NCI-H187 (cell line): Measurements from ENCODE around the gene CTRL.
"Not testable (repeated sequence)": the region's sequence is repeated elsewhere in the genome, so short reads cannot be mapped to it uniquely, and the experiment has no call there.

ENCODE experiments used
- DNase-seq, 2 experiments: peaks; one replicate each; lab custom pipeline; 2025; lab: John Stamatoyannopoulos, UW

The CTRL gene

DNA sequence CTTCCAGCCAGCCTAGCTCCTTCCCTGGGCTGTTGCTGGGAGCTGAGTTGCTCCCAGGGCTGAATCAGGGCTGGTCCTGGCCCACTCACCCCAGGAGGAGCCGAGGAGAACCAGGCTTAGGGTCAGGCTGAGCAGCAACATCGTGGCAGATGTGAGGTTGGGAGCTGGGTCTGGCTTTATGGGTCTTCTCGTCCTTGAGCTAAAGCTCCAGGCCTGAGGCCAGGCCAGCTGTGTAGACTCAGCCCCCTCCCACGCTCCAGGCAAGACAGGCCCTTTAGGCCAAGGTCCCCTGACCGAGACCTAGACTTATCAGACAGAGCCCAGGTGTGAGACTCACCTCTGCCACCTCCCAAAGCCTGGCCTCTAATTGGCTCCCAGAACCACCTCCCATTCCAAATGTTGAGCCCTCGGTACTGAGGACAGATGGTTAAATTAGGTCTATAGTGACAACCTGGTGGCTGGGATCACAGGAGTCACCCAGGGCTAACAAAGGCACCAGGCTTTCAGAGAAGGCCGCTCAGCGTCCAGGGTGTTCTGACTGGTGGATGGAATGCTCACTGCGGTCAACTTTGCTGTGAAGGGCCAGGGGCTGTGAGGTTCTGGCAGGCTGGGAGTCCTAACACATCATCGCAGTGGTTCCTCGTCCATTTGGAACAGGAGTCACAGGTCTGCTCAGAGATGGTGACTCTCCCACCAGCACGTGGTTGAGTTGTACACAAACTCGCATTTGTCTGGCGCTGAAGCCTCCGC is at the start of gene CTRL:
CTRL (minus strand) TSS at position 151 of the 750 bp plus-strand sequence; CDS start at position 141, 10 bp downstream.
- no peak for DNase-seq

DNA sequence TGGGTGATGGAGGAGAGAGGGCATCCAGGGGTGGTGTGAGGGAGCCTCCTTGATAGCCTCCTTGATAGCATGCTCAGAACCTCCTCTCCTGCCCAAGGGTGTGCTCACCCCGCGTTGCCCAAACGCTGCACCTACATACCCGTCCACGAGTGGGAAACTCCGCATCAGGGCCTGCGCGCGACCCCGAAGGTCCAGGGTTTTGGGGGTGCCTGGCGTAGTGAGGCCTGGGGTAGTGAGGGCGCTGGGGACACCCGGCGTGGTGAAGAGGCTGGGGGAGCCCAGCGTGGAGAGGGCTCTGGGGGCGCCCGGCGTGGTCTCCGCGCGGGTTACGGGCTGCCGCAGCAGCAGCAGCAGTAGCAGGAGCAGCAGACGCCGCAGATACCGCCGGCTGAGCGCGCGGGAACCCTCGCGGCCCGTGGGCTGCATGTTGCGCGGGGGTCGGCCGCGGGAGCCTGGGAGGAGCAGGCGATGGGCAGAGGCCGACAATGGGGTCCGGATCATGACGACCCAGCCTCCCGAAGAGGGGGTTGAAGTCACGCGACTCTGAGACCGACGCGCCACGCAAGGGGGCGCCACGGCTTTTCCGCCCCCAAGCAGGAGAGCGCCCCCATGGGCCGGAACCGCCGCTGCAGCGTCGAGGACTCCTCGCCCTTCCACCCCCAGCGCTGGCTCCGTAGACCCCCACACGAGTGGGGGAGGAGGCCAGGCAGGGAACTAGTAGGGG is 48.5 kb upstream of the CTRL start, which contains the start of gene DPEP3:
DPEP3 (minus strand) TSS at position 545 of the 724 bp plus-strand sequence; CDS start at position 426, 119 bp downstream.
- no peak for DNase-seq

DNA sequence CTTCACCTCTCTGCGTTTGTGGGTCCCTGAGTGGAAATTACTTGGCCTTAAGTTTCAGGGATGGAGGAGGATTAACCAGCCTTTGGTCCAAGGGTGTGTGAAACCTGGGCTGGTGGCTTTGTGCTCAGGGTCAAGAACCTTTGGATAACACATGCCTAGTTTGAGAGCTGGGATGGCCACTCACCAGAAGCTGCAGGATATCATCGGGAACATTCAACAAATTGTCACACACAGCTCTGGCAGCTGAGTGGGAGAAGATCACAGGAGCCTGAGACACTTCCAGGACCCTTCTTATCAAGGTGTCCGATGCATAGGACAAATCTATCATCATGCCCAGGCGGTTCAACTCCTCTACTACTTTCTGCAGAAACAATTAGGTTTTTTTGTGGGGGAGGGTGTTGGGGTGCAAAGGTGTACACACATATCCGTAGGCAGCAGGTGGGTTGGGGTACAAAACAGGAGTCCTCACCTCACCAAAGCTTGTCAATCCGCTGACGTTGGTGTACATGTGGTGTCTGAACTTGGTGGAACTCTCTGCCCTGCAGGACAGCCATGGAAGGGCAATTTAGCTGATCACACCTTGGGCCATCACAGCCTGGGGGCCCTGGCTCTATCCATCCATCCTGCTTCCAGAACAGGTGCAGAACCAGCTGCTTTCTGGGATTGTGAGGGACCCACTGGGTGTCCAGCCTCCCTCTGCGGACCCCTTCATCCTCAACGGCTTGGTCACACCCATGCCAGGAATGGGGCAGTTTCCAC is 46.0 kb upstream of the CTRL start:
- no peak for DNase-seq

DNA sequence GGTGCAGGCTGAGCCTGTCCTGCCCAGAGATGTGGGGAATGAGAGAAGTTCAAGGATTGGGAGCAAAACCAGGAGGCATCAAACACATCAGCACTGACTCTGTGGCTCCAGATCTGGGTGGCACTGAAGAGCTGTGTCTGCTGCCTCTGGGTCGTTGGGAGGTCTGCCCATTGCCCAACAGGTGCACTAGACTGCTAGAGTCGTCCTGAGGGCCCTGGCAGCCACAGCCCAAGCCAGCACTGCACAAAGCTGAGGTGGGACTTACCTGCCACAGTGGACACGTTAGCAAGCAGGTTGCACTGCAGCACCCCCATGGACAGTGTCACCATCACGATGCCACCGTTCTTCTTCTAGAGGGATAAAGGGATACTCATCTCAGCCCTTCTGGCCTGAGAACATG is 45.3 kb upstream of the CTRL start:
- DNase-seq, result no peak

DNA sequence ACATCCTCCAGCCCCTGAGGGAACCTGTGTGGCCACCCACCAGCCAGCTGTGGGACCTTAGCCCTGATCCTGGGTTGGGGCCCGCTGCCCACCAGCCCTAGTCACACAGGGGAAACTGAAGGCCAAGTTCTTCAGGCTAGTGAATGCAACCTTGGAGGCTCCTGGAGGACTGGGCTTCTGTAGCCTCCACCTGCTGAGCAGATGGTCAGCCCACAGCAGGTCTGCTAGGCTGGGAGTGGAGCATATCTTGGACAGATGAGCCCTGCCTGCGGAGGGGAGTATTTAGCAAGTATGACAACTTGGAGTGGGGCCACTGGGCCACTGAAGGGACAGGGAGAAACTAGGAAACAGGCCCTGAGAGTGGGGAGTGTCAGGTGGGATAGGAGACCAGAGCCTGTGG is 44.5 kb upstream of the CTRL start:
- no peak for DNase-seq

DNA sequence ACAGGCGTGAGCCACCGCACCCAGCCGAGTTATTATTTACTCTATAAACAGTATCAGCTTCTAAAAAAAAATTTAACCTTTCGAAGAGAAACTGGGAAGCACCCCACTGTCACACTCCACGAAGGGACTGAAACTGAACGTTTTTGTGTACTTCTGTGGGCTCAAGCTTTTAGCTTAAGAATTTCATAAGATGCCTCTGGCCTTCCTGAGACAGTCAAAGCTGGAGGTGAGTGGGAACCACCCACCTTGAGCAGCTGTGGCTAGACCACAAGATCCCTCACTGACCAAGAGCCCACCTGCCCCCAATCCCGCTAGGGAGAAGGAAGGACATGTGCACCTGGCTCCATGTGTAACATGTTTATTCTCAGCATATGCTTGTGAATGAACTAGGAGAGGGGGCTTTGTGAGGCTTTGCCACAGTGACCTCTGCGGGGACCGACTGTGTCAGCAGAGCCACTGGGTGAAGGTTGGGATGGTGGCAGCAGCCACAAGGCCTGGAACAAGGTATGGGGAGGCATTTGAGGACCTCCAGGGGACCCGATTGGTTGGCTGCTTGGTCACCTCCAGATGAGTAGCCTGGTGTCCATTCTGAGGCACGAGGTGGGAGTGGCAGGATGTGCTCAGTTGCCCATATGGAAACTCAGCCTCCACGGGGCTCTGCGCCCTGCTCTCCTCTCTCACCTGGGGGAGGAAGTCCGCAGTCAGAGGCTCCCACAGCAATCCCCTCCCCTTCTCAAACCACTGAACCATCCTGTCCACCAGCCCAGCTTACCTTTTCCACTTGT is 43.9 kb upstream of the CTRL start:
- no peak for DNase-seq

DNA sequence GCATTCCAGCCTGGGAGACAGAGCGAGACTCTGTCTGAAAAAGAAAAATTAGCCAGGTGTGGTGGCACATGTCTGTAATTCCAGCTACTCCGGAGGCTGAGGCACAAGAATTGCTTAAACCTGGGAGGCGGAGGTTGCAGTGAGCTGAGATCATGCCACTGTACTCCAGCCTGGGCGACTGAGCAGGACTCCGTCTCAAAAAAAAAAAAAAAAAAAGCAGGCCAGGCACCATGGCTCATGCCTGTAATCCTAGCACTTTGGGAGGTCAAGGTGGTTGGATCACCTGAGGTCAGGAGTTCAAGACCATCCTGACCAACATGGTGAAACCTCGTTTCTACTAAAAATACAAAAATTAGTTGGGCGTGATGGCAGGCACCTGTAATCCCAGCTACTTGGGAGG is 40.6 kb upstream of the CTRL start:
- not testable (repeated sequence) for DNase-seq

DNA sequence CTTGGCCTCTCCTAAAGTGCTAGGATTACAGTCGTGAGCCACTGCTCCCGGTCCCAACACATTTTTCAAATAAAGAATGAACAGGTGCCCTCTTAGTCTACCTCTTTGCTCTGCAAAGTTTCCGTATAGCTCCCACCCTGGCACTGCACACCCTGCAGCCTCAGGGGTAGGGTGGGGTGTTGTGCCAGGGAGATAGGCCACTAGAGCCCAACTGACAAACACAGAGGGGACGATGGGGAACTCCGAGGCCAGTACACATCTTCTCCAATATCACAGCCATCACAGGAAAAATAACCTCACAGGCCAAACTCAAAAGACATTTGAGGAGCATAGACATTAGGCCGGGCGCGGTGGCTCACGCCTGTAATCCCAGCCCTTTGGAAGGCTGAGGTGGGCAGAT is 39.4 kb upstream of the CTRL start:
- no peak for DNase-seq

DNA sequence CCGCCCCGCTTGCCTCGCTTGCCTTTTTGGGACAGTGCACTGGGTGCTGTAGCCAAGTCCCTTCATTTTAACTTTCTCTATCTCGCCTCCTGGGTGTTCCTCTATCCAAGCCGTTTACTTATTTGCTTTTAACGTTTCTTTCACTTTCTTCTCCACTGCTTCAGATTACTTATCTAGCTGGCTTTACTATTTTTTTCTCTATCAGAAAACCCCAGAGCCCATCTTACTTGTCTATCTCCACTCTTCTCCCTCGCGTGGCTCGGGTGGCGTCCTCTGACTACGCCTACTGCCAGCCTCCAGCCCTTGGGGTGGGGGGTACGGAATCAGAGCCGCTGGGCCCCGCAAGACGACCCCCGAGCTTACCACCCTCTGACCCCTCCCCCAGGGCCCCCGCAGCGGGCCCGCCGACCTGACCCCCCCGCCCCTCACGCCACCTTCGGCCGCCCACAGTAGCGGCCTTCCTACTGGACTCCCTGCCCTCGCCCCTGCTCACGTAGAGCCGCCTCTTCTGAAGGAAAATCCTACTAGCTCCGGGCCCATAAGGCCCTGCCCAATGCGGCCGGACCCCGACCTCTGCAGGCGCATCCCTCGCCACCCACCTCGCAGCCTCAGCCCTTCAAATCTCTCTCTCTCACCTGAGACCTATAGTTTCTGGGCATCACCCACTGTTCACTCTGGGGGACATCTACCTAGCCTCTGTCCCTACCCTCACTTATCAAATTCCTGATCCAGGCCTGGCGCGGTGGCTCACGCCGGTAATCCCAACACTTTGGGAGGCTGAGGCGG is 37.8 kb upstream of the CTRL start:
- no peak for DNase-seq

DNA sequence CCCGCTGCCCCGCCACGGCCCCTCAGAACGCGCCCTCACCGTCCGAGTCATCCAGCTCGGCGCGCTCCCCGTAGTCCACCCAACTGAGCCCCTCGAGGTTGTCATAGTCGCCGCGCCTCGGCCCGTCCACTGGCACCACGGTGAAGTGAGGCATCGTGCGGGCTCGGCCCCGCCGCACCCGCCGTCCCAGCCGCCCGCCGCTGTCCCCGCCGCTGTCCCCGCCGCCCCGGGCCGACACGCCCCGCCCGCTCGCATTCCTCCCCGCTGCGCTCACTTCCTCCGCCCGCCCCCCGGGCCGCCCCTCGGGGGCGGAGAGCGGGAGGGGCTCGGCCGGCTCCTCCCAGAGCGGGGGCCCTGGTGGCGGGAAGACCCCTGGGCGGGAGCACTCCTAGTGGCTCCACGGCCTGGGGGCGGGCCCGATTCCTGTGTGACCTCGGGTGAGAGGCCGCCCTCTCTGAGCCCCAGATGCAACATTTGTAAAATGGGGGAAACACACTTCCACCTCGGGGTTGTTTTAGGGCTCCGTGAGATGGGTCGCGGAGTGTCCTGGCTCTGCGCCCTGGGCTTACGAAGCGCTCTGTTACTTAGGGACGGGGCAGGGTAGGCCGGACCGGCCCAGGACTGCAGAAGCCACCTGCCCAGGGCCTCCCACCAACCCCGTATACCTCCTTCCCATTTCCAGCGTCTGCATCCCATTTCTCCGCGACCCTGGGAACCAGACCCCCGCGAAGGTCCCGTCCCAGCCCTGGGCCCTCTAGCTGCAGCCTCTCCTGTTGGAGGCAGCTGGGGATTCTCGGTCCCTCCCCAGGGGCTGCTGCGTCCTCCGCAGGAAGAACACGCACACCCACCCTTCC is 37.0 kb upstream of the CTRL start, which contains the start of gene SLC12A4:
SLC12A4 (minus strand) TSS at position 238 of the 854 bp plus-strand sequence; CDS start at position 154, 84 bp downstream.
- DNase-seq, result no peak

DNA sequence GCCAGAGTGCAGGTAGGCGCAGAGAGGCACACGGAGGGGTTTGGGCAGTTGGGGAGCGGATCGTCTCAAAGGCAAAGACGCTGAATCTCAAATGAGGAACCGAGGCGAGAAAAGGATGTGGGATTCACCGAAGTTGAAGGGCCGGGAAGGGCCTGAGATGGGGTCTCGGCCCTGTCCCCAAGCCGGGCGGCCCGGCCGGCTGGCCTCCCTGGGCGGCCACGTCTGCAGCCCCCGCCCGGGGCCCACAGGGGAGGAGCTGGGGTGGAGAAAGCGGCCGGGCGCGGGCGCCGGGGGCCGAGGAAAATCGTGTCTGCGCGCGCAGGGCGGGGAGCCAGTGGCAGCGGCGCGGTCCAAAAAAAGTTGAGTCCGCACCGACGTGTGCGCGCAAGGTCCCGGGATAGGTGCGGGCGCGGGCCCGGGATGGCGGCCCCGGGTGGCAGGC is 36.3 kb upstream of the CTRL start:
- no peak for DNase-seq

DNA sequence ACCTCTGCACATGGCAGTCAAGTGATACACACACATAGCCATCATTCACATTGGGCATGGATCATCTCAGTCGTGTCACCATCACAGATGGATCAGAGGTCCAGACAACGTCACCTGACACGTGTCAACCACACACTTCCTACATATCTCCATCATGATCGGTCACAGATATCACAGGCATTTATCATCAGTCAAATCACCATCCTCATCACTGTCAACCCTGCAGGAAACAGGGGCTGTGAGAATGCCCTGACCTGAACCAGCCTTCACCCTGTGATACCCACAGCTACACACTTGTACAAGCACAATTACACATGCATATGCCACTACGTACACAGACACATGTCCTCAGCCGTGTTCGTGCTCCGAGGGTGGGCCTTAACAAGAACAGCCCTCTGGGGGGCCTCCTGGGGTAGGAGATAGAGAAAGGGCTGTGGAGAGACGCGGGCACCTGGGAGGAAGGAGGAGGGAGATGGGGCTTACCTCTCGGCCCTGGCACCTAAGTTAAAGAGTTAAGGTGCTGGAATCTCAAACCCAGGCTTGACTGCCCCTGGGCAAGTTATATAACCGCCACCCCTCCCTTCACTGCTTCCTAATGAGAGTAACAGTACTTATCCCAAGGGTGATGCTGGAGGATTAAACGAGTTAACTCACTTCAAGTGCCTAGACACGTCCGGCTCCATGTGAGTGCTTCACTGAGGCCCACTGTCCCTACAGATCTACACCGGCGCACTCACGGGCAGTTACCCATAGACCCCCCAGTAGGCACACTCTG is 35.7 kb upstream of the CTRL start:
- no peak for DNase-seq

DNA sequence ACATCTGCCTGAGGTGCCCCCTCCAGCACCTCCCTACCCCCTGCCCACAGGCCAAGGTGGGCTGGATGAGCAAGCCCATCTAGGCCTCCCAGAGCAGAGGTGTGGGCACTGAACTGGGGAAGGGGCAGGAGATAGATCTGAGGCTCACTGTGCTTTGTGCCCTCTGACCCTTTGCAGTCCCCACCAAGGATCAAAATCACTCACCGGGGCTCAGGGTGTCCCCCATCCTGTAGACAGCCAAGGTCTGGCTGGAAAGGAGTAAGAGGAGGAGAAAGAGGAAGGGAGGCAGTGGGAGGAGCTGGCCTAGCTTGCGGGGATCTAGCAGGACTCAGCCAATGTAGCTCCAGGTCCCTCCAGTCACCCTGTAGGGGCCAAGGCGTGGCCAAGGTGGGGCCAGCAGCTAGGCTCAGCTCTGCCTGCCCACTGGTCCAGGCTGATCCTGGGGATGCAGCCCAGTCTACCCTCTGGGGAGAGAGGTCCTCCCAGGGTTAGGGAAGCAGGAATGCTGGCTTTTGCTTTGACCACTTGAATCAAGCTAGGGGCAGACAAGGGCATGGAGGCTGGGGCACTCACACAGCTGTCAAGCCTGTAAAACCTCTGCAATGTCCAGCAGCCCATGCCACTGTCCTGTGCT is 35.0 kb upstream of the CTRL start:
- DNase-seq, result no peak

DNA sequence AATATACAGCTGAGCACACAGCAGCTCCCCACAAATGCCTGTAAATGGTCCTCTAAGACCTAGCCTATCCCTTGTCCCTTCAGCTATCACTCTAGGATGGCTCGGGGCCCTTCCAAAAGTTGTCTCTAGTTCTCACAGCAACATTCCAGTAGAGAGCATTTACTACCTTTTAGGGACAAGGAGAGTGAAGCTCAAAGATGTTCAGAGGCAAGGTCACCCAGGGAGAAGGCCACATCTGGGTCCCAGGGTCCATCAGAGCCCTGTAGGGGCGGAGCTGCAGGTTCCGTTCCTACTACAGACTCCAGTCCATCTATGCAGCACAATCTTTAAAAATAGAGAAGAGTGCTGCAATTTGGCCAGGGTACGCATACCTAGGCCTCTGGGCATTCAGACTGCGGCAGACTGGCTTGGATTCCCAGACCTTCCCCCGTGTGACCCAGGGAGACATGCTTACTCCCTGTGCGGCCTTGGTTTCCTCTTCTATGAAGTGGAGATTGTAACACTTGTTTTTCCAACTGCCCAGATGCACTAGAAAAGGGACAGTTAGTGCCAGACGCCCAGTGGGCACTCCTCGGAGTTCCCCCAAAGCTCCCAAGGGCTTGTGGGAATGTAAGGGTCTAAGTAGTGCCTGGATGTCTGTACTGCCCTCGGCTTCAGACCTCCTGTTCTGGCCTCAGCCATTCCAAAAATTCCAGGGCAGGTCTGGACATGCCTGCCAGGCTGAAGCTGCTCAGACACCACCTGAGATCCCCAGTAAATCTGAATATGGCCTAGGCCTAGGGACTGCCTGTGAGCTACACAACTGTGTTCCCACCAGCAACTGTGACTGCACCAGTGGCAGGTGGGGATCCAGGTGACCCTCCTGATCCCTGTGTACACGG is 34.2 kb upstream of the CTRL start:
- no peak for DNase-seq

DNA sequence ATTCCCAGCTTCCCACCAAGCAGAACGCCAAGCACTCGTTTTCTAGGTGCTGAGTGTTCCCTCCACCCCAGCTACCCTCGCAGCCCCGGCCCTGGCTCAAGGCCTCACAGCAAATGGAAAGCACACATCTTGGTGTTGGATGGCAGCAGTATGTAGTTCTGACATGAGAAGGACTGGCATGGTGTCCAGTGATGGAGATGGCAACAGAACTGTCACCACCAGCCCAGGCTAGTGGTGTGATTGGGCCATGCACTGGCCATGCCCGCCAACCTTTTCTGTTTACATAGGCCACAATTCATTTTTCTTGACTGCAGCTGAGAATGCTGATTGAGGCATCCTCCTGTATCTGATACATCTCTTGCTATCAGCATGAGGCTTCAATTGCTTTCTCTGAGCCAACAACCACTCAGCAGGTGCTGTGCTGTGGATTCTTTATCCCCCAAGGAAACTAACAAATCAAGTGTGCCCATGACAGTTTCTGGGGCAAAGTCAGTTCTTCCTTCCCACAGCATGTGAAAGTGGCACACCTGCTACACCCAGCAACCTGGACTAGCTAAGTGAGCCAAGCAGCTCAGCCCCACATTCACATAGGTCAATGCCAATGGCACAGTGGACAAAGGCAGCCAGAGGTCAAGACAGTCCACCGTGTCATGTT is 32.9 kb upstream of the CTRL start:
- no peak for DNase-seq

DNA sequence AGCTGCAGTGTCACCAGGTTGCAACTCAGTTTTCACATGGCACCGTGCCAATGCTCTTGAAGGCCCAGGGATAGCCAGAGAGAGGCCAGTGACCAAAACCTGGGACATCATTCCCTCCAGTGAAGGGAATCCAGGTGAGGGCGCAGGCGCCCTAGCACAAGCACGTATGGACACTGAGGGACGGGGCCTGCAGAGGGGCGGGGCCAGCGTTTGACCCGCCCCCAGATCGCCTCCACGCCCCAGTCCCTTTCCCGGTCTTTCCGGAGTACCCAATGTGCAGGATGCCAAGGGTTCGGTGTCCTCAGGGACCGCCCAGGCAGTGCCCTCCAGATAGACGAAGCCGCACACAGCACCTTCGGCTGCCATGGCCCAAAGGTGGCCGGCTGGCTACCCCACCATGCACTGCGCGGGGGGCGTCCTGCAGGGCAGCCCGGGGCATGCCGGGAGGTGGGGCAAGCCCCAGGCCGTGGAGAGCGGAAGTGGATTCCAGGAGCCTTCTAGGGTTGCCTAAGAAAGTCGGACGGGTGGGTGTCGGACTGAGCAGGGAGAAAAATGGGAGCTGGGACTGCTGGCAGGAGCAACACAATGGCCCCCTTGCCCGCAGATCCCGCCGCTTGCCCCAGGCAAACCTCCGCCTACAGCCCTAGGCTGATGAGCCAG is 32.1 kb upstream of the CTRL start:
- DNase-seq, result no peak

DNA sequence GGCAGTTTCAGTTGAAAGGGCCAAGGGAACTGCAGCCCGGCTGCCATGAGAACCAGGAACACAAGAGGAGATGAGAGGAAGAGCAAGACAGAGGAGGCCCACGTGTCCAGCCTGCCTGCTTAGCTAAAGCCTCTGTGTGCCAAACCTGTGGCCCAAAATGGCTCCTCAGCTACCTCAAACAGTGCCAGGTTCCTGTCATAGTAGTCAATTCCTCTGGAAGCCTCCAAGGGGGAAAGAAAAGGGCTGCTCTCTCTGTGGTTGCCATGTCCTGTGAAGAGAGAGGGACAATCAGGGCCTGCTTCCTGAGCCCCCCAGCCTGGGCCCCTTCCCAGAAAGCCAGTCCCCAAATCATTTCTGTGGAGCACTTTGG is 31.6 kb upstream of the CTRL start:
- no peak for DNase-seq
